ENCODE data around the gene PHLPP1. TPM values are rescaled to one million over a fixed set of nuclear protein-coding genes. Genes with fewer than 3 reads are reported as not detected.

Gene PHLPP1
- total RNA-seq, 4 donors from 2014 or later, result 28.1 to 56.6 (median 37.1) TPM

GRCh38 chr18:62979176-62979575 is 263.8 kb downstream of the PHLPP1 start:
- no peak for DNase-seq (ENCODE audit: low spot score in 2 of 2)
- 65% methylated on average over 13 of the region's 13 CpGs for WGBS

GRCh38 chr18:62979900-62980299 is 264.6 kb downstream of the PHLPP1 start:
- Histone ChIP-seq H3K36me3 (peaks cover 24% of the 10 kb centered on the region), H3K27ac (no peak overlapping the region)

More at GRCh38 chr18:62979176-62979575, 263.8 kb downstream of the PHLPP1 start:
- H3K27ac ChIP-seq, result no peak overlapping the region
- no peak overlapping the region for H3K4me3 ChIP-seq
- no peaks in the 10 kb centered on the region for H3K4me1 ChIP-seq
- no peaks in the 10 kb centered on the region for H3K9me3 ChIP-seq
- TF ChIP-seq POLR2AphosphoS5 (IDR thresholded peaks at IDR 0.05) (no peak), CTCF (IDR thresholded peaks at IDR 0.05) (no peak), POLR2A (IDR thresholded peaks at IDR 0.05) (no peak), EP300 (IDR thresholded peaks at IDR 0.05) (no peak)
- no peaks in the 10 kb centered on the region for H3K27me3 ChIP-seq
- peaks cover 28% of the 10 kb centered on the region for H3K36me3 ChIP-seq

GRCh38 chr18:62981566-62981965 is 266.2 kb downstream of the PHLPP1 start:
- WGBS, result 83% methylated on average over 11 of the region's 11 CpGs
- TF ChIP-seq POLR2A (IDR thresholded peaks at IDR 0.05) (no peak), CTCF (IDR thresholded peaks at IDR 0.05) (no peak), EP300 (IDR thresholded peaks at IDR 0.05) (no peak), POLR2AphosphoS5 (IDR thresholded peaks at IDR 0.05) (no peak)
- no peaks in the 10 kb centered on the region for H3K27me3 ChIP-seq
- H3K9me3 ChIP-seq, result no peaks in the 10 kb centered on the region
- no peak overlapping the region for H3K27ac ChIP-seq
- no peak overlapping the region for H3K4me3 ChIP-seq
- peaks cover 12% of the 10 kb centered on the region for H3K36me3 ChIP-seq
- no peaks in the 10 kb centered on the region for H3K4me1 ChIP-seq
- DNase-seq (ENCODE audit: low spot score in 2 of 2), result no peak

More at GRCh38 chr18:62979900-62980299, 264.6 kb downstream of the PHLPP1 start:
- no peak overlapping the region for H3K4me3 ChIP-seq
- H3K4me1 ChIP-seq, result no peaks in the 10 kb centered on the region
- no peaks in the 10 kb centered on the region for H3K9me3 ChIP-seq
- DNase-seq (ENCODE audit: low spot score in 2 of 2), result no peak
- TF ChIP-seq POLR2A (IDR thresholded peaks at IDR 0.05) (no peak), EP300 (IDR thresholded peaks at IDR 0.05) (no peak)
- 93% methylated on average over 4 of the region's 4 CpGs for WGBS
- H3K27me3 ChIP-seq, result no peaks in the 10 kb centered on the region

- no peak overlapping the region for H3K27ac ChIP-seq
- H3K36me3 ChIP-seq, result peaks cover 12% of the 10 kb centered on the region
- 37% methylated on average over 11 of the region's 11 CpGs for WGBS
- no peaks in the 10 kb centered on the region for H3K4me1 ChIP-seq
- peak; percentile 60 to 65 for TF ChIP-seq CTCF (IDR thresholded peaks at IDR 0.05)
- no peak for TF ChIP-seq POLR2A (IDR thresholded peaks at IDR 0.05)
- peak overlapping the region; percentile 33 for H3K4me3 ChIP-seq
- H3K9me3 ChIP-seq, result no peaks in the 10 kb centered on the region
- no peak for DNase-seq (ENCODE audit: low spot score in 2 of 2)
- no peaks in the 10 kb centered on the region for H3K27me3 ChIP-seq
Measured at GRCh38 chr18:62982600-62983251, 267.4 kb downstream of the PHLPP1 start.

- no peaks in the 10 kb centered on the region for H3K27me3 ChIP-seq
- 85% methylated on average over 10 of the region's 11 CpGs for WGBS
- no peak overlapping the region for H3K27ac ChIP-seq
- H3K9me3 ChIP-seq, result no peaks in the 10 kb centered on the region
- H3K4me1 ChIP-seq, result no peaks in the 10 kb centered on the region
- H3K4me3 ChIP-seq, result no peak overlapping the region
- no peaks in the 10 kb centered on the region for H3K36me3 ChIP-seq
- DNase-seq (ENCODE audit: low spot score in 2 of 2), result no peak
- TF ChIP-seq EP300 (IDR thresholded peaks at IDR 0.05) (no peak), POLR2AphosphoS5 (IDR thresholded peaks at IDR 0.05) (no peak), CTCF (IDR thresholded peaks at IDR 0.05) (no peak), POLR2A (IDR thresholded peaks at IDR 0.05) (no peak)
Measured at GRCh38 chr18:62984656-62985315, 269.4 kb downstream of the PHLPP1 start.

All from suprapubic skin (tissue), 4 donors.